Neural cell (in vitro differentiated cells): Measurements from ENCODE around the gene SUSD4.

Experiments used
- CTCF ChIP-seq: fragments of 450-650 bp; IDR thresholded peaks from 2 replicates; pipeline ENCODE4 v1.5.1; 2014; ENCODE audit warnings: antibody characterized with exemption, mild to moderate bottlenecking, moderate library complexity; ENCODE audit not compliant: poor library complexity, severe bottlenecking
- EP300 ChIP-seq: fragments of 450-650 bp; conservative IDR thresholded peaks from 2 replicates; pipeline ENCODE4 v1.6.1; 2014; ENCODE audit warnings: antibody characterized with exemption, mild to moderate bottlenecking, moderate library complexity; ENCODE audit not compliant: poor library complexity, severe bottlenecking
- EZH2 ChIP-seq: fragments of 200-600, 300-800 bp; shearing (Covaris generic), sonication (generic); IDR thresholded peaks from 2 replicates; pipeline ENCODE4 v1.6.1; 2014; ENCODE audit warnings: antibody characterized with exemption, low read length, borderline replicate concordance, mild to moderate bottlenecking; ENCODE audit not compliant: insufficient read depth, poor library complexity, severe bottlenecking
- POLR2AphosphoS5 ChIP-seq: IDR thresholded peaks from 2 replicates; pipeline ENCODE4 v1.6.1; 2012
- RAD21 ChIP-seq: fragments of 450-650 bp; conservative IDR thresholded peaks from 2 replicates; pipeline ENCODE4 v1.6.1; 2014; ENCODE audit warnings: antibody characterized with exemption, mild to moderate bottlenecking, moderate library complexity
- REST ChIP-seq: IDR thresholded peaks from 2 replicates; pipeline ENCODE4 v1.6.1; 2012; ENCODE audit warnings: borderline replicate concordance

GRCh38 chr1:223288826-223289225 lies 75.2 kb downstream of the SUSD4 start:
- TF ChIP-seq RAD21 (no peak), CTCF (no peak), POLR2AphosphoS5 (no peak), REST (no peak), EP300 (no peak), EZH2 (no peak)
